GM18907 (cell line): Measurements from ENCODE around the gene CFAP299.
"Not testable (repeated sequence)": the region's sequence is repeated elsewhere in the genome, so short reads cannot be mapped to it uniquely, and the experiment has no call there.

Source experiments
- ATAC-seq: cut with Tn5 transposase; IDR thresholded peaks from one replicate; pipeline ENCODE4 v1.9.1; 2021; ENCODE audit warnings: mild to moderate bottlenecking, moderate library complexity; ENCODE audit not compliant: unreplicated experiment

Gene CFAP299

DNA sequence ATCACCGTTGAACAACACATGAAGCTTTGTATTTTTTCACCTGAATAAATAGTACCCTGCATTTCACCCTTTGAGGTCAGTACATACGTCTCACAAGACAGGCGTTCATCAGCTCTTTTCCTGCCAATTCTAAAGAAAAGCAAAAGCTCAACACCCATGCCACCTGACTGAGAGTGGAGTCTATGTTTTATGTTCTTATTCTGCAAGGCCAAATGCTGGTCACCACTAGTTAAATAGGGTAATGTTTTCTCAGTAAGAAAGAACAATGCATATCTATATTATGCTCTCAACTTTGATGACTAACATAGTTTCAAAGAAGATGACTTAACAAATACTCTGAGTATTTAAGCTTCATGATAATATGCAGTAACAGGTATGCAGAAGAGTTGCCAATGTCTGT lies 358.6 kb downstream of the CFAP299 start:
- no peak for ATAC-seq

GRCh38 chr4:80705311-80705710 lies 369.8 kb downstream of the CFAP299 start:
- ATAC-seq: no peak

DNA sequence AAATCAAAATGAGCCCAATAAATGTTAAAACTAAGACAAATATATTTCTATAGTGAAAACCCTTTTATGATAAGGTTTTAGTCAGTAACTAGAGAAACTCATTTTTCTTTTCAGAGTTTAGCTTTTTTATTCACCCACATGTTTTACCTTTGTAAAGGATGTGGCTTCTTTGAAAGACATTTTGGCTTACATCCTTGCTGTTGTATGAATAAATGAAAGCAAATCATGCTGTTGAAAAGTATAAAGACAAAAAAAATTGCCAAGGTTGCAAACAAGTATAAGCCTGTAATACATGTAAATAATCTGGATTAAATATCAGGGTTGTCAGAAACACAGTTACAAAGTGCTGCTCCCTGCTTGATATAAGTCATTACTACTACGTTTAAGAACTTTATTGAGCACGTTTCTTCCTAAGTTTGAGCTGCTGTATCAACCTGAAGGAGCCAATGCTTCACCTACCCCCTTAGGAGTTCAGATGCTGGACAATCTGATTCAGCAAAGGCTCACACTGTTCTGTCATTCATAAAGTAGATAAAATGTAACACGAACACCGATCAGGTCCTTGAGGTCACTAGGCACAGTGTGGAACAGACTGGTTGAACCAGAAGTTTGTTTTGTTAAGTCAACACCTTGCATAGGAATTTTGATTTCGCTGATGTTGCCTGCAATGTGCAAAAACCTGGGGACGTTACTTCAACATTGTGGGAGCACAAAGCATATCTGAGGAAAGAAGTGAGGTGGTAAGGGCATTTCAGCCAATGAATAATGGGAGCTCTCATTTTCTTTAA lies 373.7 kb downstream of the CFAP299 start:
- ATAC-seq: no peak

GRCh38 chr4:80710748-80711451 lies 375.4 kb downstream of the CFAP299 start:
- ATAC-seq: no peak

- ATAC-seq: no peak
Observed at GRCh38 chr4:80711956-80712355, 376.4 kb downstream of the CFAP299 start.

DNA sequence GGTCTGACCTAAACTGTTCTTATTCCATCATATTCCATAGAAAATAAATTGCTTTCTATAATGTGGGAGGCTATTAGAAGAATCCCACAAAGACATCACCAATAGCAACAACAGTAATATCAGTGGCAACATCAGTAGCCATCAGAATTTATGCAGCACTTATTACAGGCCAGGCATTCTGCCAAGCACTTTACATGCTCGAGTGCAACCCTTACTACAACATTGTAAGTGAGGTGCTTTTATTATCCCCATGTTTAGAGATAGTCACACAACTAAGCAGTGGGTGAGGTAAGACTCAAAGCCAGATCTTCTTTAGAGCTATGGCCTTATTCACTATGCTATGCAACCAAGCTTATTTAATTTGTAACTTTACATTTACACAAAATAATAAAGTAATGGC lies 377.9 kb downstream of the CFAP299 start:
- no peak for ATAC-seq

DNA sequence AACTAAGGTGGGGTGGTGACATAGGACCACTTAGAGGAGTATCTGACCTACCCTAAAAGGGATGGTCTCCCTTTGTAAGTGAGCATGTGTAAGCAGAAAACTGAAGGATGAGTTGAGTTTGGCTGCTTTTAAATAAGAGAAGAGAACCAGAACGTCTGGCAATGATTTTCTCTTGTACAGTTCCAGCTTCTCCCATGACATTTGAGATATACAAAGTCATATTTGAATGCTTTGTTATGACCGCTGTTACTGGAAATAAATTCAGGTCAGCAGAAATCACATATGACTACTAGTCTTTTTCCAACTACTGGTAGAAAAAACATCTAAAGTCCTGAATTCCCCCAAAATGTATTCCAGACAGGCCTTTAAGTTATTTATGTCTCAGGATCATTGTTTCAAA lies 381.7 kb downstream of the CFAP299 start:
- ATAC-seq: no peak

GRCh38 chr4:80726471-80726870 lies 390.9 kb downstream of the CFAP299 start:
- ATAC-seq: no peak

- no peak for ATAC-seq
Observed at GRCh38 chr4:80730158-80730557, 394.6 kb downstream of the CFAP299 start.

DNA sequence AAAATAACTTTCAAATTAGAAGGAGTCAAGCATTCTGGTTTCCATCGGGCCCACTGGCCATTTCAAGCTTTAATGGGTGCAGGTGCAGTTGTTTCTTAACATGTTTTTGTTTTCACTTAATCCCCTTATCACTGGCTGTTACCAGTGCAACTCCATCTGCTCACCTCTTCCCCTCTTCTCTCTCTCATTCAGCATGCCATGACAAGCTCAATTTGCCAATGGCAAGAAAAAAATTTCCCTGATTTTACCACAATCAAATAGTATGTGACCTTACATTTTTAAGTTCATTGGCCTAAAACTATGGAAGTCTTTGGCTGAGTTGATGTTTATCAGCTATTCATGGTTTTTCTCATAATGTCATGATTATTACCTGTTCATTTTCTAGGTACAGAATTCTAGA lies 395.9 kb downstream of the CFAP299 start:
- no peak for ATAC-seq

- ATAC-seq: no peak
Observed at GRCh38 chr4:80732010-80732409, 396.5 kb downstream of the CFAP299 start.

- ATAC-seq: no peak
Observed at GRCh38 chr4:80740375-80740774, 404.8 kb downstream of the CFAP299 start.

DNA sequence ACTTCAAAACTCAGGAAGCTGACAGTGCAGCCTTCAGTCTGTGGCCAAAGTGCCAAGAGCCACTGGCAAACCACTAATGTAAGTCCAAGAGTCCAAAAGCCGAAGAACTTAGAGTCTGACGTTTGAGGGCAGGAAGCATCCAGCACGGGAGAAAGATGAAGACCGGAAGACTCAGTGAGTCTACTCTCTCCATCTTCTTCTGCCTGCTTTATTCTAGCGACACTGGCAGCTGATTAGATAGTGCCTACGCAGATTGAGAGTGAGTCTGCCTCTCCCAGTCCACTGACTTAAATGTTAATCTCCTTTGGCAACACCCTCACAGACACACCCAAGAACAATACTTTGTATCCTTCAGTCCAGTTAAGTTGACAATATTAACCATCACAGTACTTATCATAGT lies 414.0 kb downstream of the CFAP299 start:
- ATAC-seq: not testable (repeated sequence)

GRCh38 chr4:80751200-80751599 lies 415.7 kb downstream of the CFAP299 start:
- ATAC-seq: no peak

DNA sequence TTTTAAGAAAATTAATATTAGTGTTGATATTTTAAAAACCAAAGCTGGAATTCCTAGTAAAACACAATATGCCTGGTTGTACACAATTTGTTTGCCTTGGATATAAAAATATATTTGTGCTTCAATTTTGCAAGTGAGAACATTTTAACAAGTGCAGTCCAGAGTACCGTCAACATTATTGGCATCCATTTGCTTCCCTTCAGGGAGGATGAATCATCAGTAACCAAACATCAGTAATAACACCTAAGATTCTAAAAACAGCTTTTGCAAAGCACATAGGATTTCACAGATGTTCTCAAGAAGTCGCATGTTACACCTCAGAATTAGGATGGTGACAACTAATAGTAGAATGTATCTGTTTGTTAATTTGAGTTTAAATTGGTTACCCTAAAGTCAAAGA lies 432.4 kb downstream of the CFAP299 start:
- ATAC-seq: no peak

- no peak for ATAC-seq
Observed at GRCh38 chr4:80776168-80776567, 440.6 kb downstream of the CFAP299 start.

GRCh38 chr4:80781431-80781830 lies 445.9 kb downstream of the CFAP299 start:
- ATAC-seq: no peak

- ATAC-seq: no peak
Observed at GRCh38 chr4:80787306-80787705, 451.8 kb downstream of the CFAP299 start.

- ATAC-seq: no peak
Observed at GRCh38 chr4:80788798-80789197, 453.3 kb downstream of the CFAP299 start.

- no peak for ATAC-seq
Observed at GRCh38 chr4:80790152-80790551, 454.6 kb downstream of the CFAP299 start.

DNA sequence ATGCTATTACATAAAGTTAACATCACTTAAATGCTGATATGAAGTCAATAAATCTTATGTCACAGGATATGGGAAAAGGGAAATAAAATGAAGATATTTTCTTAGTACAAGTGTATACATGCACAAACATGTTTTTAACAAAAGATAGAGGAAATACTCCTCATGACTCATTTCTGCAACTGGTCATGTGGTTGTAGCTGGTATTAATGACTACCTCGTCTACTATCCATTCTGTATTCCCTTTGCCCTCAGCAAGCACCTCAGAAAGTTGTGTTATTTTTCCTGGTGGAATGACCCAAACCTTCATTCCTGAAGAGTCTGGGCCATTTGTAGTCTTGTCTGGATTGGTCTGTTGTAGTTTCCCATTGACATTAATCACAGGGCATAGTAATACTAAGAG lies 458.1 kb downstream of the CFAP299 start:
- not testable (repeated sequence) for ATAC-seq

GRCh38 chr4:80798082-80798481 lies 462.6 kb downstream of the CFAP299 start:
- no peak for ATAC-seq
